Tibial nerve (tissue), 4 donors: ENCODE data around the gene MITF. TPM values are rescaled to one million over a fixed set of nuclear protein-coding genes. Genes with fewer than 3 reads are reported as not detected.

Experiments used
- DNase-seq, 2 donors: peaks; one replicate each; pipeline ENCODE4 v3.0.0-alpha.2; 2019; ENCODE audit warnings: low spot score in 2 of 2
- H3K27ac ChIP-seq, 4 donors: fragments of 200-600 bp; sonication (generic) in 3 of 4; one replicate each; pipeline ENCODE4 v1.5.1; 2017 to 2019; ENCODE audit warnings: mild to moderate bottlenecking in 1 of 4
- H3K27me3 ChIP-seq, 2 donors: fragments of 200-600 bp; sonication (generic) in 1 of 2; one replicate each; pipeline versions ENCODE4 v1.5.1 to v1.6.0; 2017 to 2019
- H3K36me3 ChIP-seq, 3 donors: fragments of 200-600 bp; sonication (generic); one replicate each; pipeline ENCODE4 v1.5.1; 2018 to 2019
- H3K4me1 ChIP-seq, 4 donors: fragments of 200-600 bp; sonication (generic) in 3 of 4; one replicate each; pipeline ENCODE4 v1.5.1; 2017 to 2019
- H3K4me3 ChIP-seq, 4 donors: fragments of 200-600 bp; sonication (generic) in 3 of 4; one replicate each; pipeline ENCODE4 v1.5.1; 2017 to 2019; ENCODE audit warnings: mild to moderate bottlenecking in 1 of 4, moderate library complexity in 1 of 4
- H3K9me3 ChIP-seq, 4 donors: fragments of 200-600 bp; sonication (generic) in 3 of 4; one replicate each; pipeline ENCODE4 v1.5.1; 2017 to 2019
- CTCF ChIP-seq, 5 experiments: fragments of 200-600 bp in 3 of 5; fragments of 450-650 bp in 2 of 5; sonication (generic) in 3 of 5; IDR thresholded peaks; one replicate each; pipeline ENCODE4 v1.5.1; 2016 to 2019; ENCODE audit warnings: antibody characterized with exemption in 5 of 5, mild to moderate bottlenecking in 3 of 5, moderate library complexity in 2 of 5
- EP300 ChIP-seq, 2 donors: sonication (generic); formaldehyde crosslinking; IDR thresholded peaks; one replicate each; pipeline ENCODE4 v1.6.1; 2017; ENCODE audit warnings: antibody characterized with exemption in 2 of 2, mild to moderate bottlenecking in 1 of 2
- POLR2A ChIP-seq, 2 donors: fragments of 450-650 bp; IDR thresholded peaks; one replicate each; pipeline ENCODE4 v1.6.1; 2017; ENCODE audit warnings: antibody characterized with exemption in 2 of 2, mild to moderate bottlenecking in 2 of 2, moderate library complexity in 2 of 2
- WGBS, 2 donors: methylation state at CpG; one replicate each; pipeline ENCODE4 v1.1.5; 2018; 5-methylcytosine and 5-hydroxymethylcytosine counted together
- total RNA-seq, 4 donors: library from RNA; depleted of rRNA; stranded (reverse); fragments of >200 nt; gene quantifications; one replicate each; pipeline ENCODE4 v1.1.0, GENCODE V29; 2016

The MITF gene
- total RNA-seq, 4 donors from 2014 or later: 10.3 to 26.9 (median 15.5) TPM

GRCh38 chr3:69890691-69891090 lies 151.4 kb downstream of the MITF start:
- Histone ChIP-seq H3K27ac (no peak overlapping the region), H3K36me3 (no peaks in the 10 kb centered on the region), H3K9me3 (no peaks in the 10 kb centered on the region), H3K27me3 (no peaks in the 10 kb centered on the region), H3K4me3 (no peak overlapping the region), H3K4me1 (peaks cover 0 to 16% (median 0%) of the 10 kb centered on the region in 4 donors)
- no peak for TF ChIP-seq EP300 (IDR thresholded peaks at IDR 0.05)
- DNase-seq: no peak
- WGBS, 2 donors: 66 to 74% methylated on average over 2 of the region's 2 CpGs

GRCh38 chr3:69892706-69893105 lies 153.4 kb downstream of the MITF start:
- Histone ChIP-seq H3K4me1 (peaks cover 0 to 8% (median 0%) of the 10 kb centered on the region in 4 donors), H3K27me3 (no peaks in the 10 kb centered on the region)
- WGBS, 2 donors: 90 to 92% methylated on average over 4 of the region's 4 CpGs

GRCh38 chr3:69893274-69893673 lies 154.0 kb downstream of the MITF start:
- Histone ChIP-seq H3K27ac (no peak overlapping the region), H3K4me1 (peaks cover 0 to 4% (median 0%) of the 10 kb centered on the region in 4 donors), H3K36me3 (no peaks in the 10 kb centered on the region), H3K27me3 (no peaks in the 10 kb centered on the region), H3K4me3 (no peak overlapping the region), H3K9me3 (no peaks in the 10 kb centered on the region)
- WGBS, 2 donors: 90 to 92% methylated on average over 4 of the region's 4 CpGs
- no peak for TF ChIP-seq CTCF (IDR thresholded peaks at IDR 0.05)
- no peak for TF ChIP-seq POLR2A (IDR thresholded peaks at IDR 0.05)
- TF ChIP-seq EP300 (IDR thresholded peaks at IDR 0.05): no peak
- DNase-seq: no peak

More at GRCh38 chr3:69892706-69893105, 153.4 kb downstream of the MITF start:
- H3K36me3 ChIP-seq: no peaks in the 10 kb centered on the region
- DNase-seq: no peak
- no peak overlapping the region for H3K4me3 ChIP-seq
- H3K27ac ChIP-seq: no peak overlapping the region
- no peaks in the 10 kb centered on the region for H3K9me3 ChIP-seq
- no peak for TF ChIP-seq CTCF (IDR thresholded peaks at IDR 0.05)
- TF ChIP-seq EP300 (IDR thresholded peaks at IDR 0.05): no peak
- no peak for TF ChIP-seq POLR2A (IDR thresholded peaks at IDR 0.05)

GRCh38 chr3:69896095-69896494 lies 156.8 kb downstream of the MITF start:
- no peak for DNase-seq
- Histone ChIP-seq H3K27me3 (no peaks in the 10 kb centered on the region), H3K4me3 (no peak overlapping the region), H3K4me1 (no peaks in the 10 kb centered on the region), H3K9me3 (no peaks in the 10 kb centered on the region), H3K27ac (no peak overlapping the region), H3K36me3 (no peaks in the 10 kb centered on the region)
- no peak for TF ChIP-seq POLR2A (IDR thresholded peaks at IDR 0.05)
- TF ChIP-seq CTCF (IDR thresholded peaks at IDR 0.05): no peak
- no peak for TF ChIP-seq EP300 (IDR thresholded peaks at IDR 0.05)
- 65 to 82% methylated on average over 1 of the region's 1 CpG for WGBS, 2 donors

GRCh38 chr3:69900331-69900730 lies 161.1 kb downstream of the MITF start:
- 90 to 94% methylated on average over 1 of the region's 1 CpG for WGBS, 2 donors
- no peak for DNase-seq
- TF ChIP-seq EP300 (IDR thresholded peaks at IDR 0.05): no peak
- no peak for TF ChIP-seq CTCF (IDR thresholded peaks at IDR 0.05)
- no peak for TF ChIP-seq POLR2A (IDR thresholded peaks at IDR 0.05)
- Histone ChIP-seq H3K27ac (no peak overlapping the region), H3K9me3 (no peaks in the 10 kb centered on the region), H3K27me3 (no peaks in the 10 kb centered on the region), H3K4me1 (peaks cover 0 to 3% (median 0%) of the 10 kb centered on the region in 4 donors), H3K36me3 (no peaks in the 10 kb centered on the region), H3K4me3 (no peak overlapping the region)

GRCh38 chr3:69901802-69902201 lies 162.5 kb downstream of the MITF start:
- DNase-seq: no peak
- no peaks in the 10 kb centered on the region for H3K9me3 ChIP-seq
- TF ChIP-seq POLR2A (IDR thresholded peaks at IDR 0.05) (no peak), EP300 (IDR thresholded peaks at IDR 0.05) (no peak), CTCF (IDR thresholded peaks at IDR 0.05) (no peak)
- no peaks in the 10 kb centered on the region for H3K27me3 ChIP-seq
- H3K27ac ChIP-seq: no peak overlapping the region
- no peaks in the 10 kb centered on the region for H3K36me3 ChIP-seq
- H3K4me1 ChIP-seq: peaks cover 0 to 3% (median 0%) of the 10 kb centered on the region in 4 donors
- H3K4me3 ChIP-seq: no peak overlapping the region
- 100% methylated on average over 1 of the region's 1 CpG for WGBS, 2 donors
